K562 (cell line): ENCODE results near the gene AP3B1. TPM values are rescaled to one million over a fixed set of nuclear protein-coding genes. Genes with fewer than 3 reads are reported as not detected.

Experiments
- ATAC-seq: fragments of 200-7000 bp; cut with Tn5 transposase; 3 replicates; pipeline ENCODE4 v1.9.1; 2020; ENCODE audit warnings: moderate library complexity
- BruUV-seq: library from RNA; stranded (reverse); fragments of 400-500 nt; replicated peaks from 2 replicates; lab custom pipeline; 2021; lab: Mats Ljungman, UMichigan
- CTCF ChIA-PET: fragments of 300-600 bp; formaldehyde crosslinking; extraction: SDS; loops from one replicate; lab custom pipeline; 2021; ENCODE audit warnings: low intra/inter-chr PET ratio; lab: Yijun Ruan, JAX
- POLR2A ChIA-PET: fragments of 300-600, 350-650 bp; sonication (Branson Sonifier 250); formaldehyde crosslinking; extraction: SDS; loops from one replicate; lab custom pipeline; 2021; ENCODE audit warnings: antibody characterized with exemption, inconsistent platforms; lab: Yijun Ruan, JAX
- DNase-seq, 4 experiments: peaks; one replicate each; pipeline versions ENCODE4 v3.0.0 to v3.0.0-alpha.2; 2011 to 2018; ENCODE audit warnings: low spot score in 3 of 4, mixed read lengths in 3 of 4; ENCODE audit errors: extremely low read depth in 1 of 4
- FAIRE-seq: peaks from 2 replicates; lab custom pipeline; 2011; peaks lifted over from hg19 to GRCh38; lab: Jason Lieb, UNC
- H2AFZ ChIP-seq: 2 replicates; pipeline ENCODE4 v1.6.0; 2011; ENCODE audit warnings: low read depth, low read length, control low read depth, inconsistent platforms
- H3K27ac ChIP-seq: fragments of 200-600 bp; 3 replicates; pipeline ENCODE4 v1.8.0; 2011; ENCODE audit warnings: low read depth, mild to moderate bottlenecking, control low read depth, inconsistent platforms, low read length, moderate library complexity, mixed read lengths; ENCODE audit errors: extremely low read depth
- H3K27me3 ChIP-seq, 2 experiments: fragments of 300-600 bp in 1 of 2; 2 replicates in 1 of 2; 3 replicates in 1 of 2; pipeline versions ENCODE4 v1.6.0 to v1.8.0; 2011; ENCODE audit warnings: inconsistent platforms in 2 of 2, low read length in 2 of 2, mild to moderate bottlenecking in 1 of 2, mixed read lengths in 1 of 2, moderate library complexity in 1 of 2; ENCODE audit not compliant: control insufficient read depth in 2 of 2, insufficient read depth in 2 of 2
- H3K36me3 ChIP-seq: fragments of 300-600 bp; 3 replicates; pipeline ENCODE4 v1.8.0; 2011; ENCODE audit warnings: mild to moderate bottlenecking, low read length, inconsistent platforms; ENCODE audit not compliant: control insufficient read depth, insufficient read depth
- H3K4me1 ChIP-seq, 2 experiments: fragments of 200-600 bp in 1 of 2; replicated peaks in 1 of 2; 2 replicates in 1 of 2; 3 replicates in 1 of 2; pipeline versions ENCODE4 v1.5.1 to v1.8.0; 2011; ENCODE audit warnings: inconsistent platforms in 2 of 2, low read length in 2 of 2, mild to moderate bottlenecking in 1 of 2, mixed read lengths in 1 of 2, moderate library complexity in 1 of 2; ENCODE audit not compliant: control insufficient read depth in 2 of 2, insufficient read depth in 2 of 2
- H3K4me2 ChIP-seq: 2 replicates; pipeline ENCODE4 v1.6.1; 2011; ENCODE audit warnings: low read length, control low read depth, inconsistent platforms, mixed read lengths; ENCODE audit not compliant: insufficient read depth
- H3K4me3 ChIP-seq: fragments of 200-600 bp; sonication (generic), shearing (Covaris generic); 2 replicates; pipeline ENCODE4 v1.5.1; 2016; ENCODE audit warnings: control low read depth, inconsistent platforms
- H3K79me2 ChIP-seq: fragments of 200-600 bp; 3 replicates; pipeline ENCODE4 v1.8.0; 2011; ENCODE audit warnings: low read length, inconsistent platforms; ENCODE audit not compliant: control insufficient read depth, insufficient read depth
- H3K9ac ChIP-seq, 2 experiments: 2 replicates each; pipeline versions ENCODE4 v1.6.0 to v1.6.1; 2011; ENCODE audit warnings: low read depth in 2 of 2, low read length in 2 of 2, control low read depth in 1 of 2, inconsistent platforms in 1 of 2, mild to moderate bottlenecking in 1 of 2, mixed read lengths in 1 of 2; ENCODE audit not compliant: insufficient read depth in 1 of 2
- H3K9me1 ChIP-seq: one replicate; pipeline ENCODE4 v1.6.0; 2011; ENCODE audit warnings: inconsistent platforms, mild to moderate bottlenecking, low read length, moderate library complexity; ENCODE audit not compliant: control insufficient read depth, insufficient read depth
- H3K9me3 ChIP-seq: replicated peaks from 2 replicates; pipeline ENCODE4 v1.5.1; 2011; ENCODE audit warnings: low read depth, low read length, inconsistent platforms; ENCODE audit not compliant: control insufficient read depth, insufficient read depth
- H4K20me1 ChIP-seq: replicated peaks from 2 replicates; pipeline ENCODE4 v1.6.1; 2011; ENCODE audit warnings: low read length, inconsistent platforms, mixed read lengths; ENCODE audit not compliant: control insufficient read depth, insufficient read depth
- COPS2 ChIP-seq: fragments of 450-650 bp; conservative IDR thresholded peaks from 2 replicates; pipeline ENCODE4 v1.6.1; 2016; ENCODE audit warnings: mild to moderate bottlenecking, moderate library complexity
- CREM ChIP-seq: IDR thresholded peaks from 2 replicates; pipeline ENCODE4 v1.6.1; 2014; ENCODE audit warnings: antibody characterized with exemption, low read depth
- FOSL1 ChIP-seq: fragments of 200-800 bp; sonication (Bioruptor generic); conservative IDR thresholded peaks from 2 replicates; pipeline ENCODE4 v1.6.1; 2016; ENCODE audit warnings: missing genetic modification characterization, missing compliant biosample characterization
- GATAD2B ChIP-seq: fragments of 450-650 bp; IDR thresholded peaks from 2 replicates; pipeline ENCODE4 v1.6.1; 2017; ENCODE audit warnings: mild to moderate bottlenecking, borderline replicate concordance
- LEF1 ChIP-seq: fragments of 450-650 bp; IDR thresholded peaks from 2 replicates; pipeline ENCODE4 v1.6.1; 2016; ENCODE audit warnings: mild to moderate bottlenecking
- MECOM ChIP-seq: fragments of 250-450 bp; sonication (Bioruptor Pico); IDR thresholded peaks from 2 replicates; pipeline ENCODE4 v1.8.0; 2022; ENCODE audit warnings: inconsistent platforms
- NR2C2 ChIP-seq, 2 experiments: fragments of 200-800 bp in 1 of 2; sonication (Bioruptor generic) in 1 of 2; sonication (generic) in 1 of 2; formaldehyde crosslinking in 1 of 2; IDR thresholded peaks; 2 replicates each; pipeline versions ENCODE4 v1.6.1 to v1.8.0; 2016 to 2022; ENCODE audit warnings: mild to moderate bottlenecking in 1 of 2, missing compliant biosample characterization in 1 of 2, missing genetic modification characterization in 1 of 2, missing genetic modification reagents in 1 of 2
- POU5F1 ChIP-seq: fragments of 150-350 bp; IDR thresholded peaks from 2 replicates; pipeline ENCODE4 v1.6.1; 2014; ENCODE audit warnings: borderline replicate concordance, low read length, low read depth, mild to moderate bottlenecking; ENCODE audit not compliant: partially characterized antibody
- SIRT6 ChIP-seq: IDR thresholded peaks from one replicate; pipeline ENCODE4 v1.6.1; 2012; ENCODE audit warnings: low read depth, mild to moderate bottlenecking, control low read depth, inconsistent platforms, low read length, moderate library complexity
- SMC3 ChIP-seq: conservative IDR thresholded peaks from 2 replicates; pipeline ENCODE4 v1.6.1; 2011; ENCODE audit warnings: low read depth, low read length, improper control_type of control experiment; ENCODE audit not compliant: insufficient read depth
- TBP ChIP-seq: optimal IDR thresholded peaks from 2 replicates; pipeline ENCODE3; 2011; ENCODE audit warnings: low read depth, low read length, improper control_type of control experiment
- TRIM28 ChIP-seq: fragments of 450-650 bp; IDR thresholded peaks from 2 replicates; pipeline ENCODE4 v1.6.1; 2017
- U2AF2 ChIP-seq: fragments of 200-400 bp; formaldehyde crosslinking; optimal IDR thresholded peaks from 2 replicates; pipeline ENCODE3; 2017; ENCODE audit warnings: low read depth, mild to moderate bottlenecking, low read length
- ZNF507 ChIP-seq: conservative IDR thresholded peaks from 2 replicates; pipeline ENCODE4 v1.6.1; 2017; ENCODE audit warnings: missing genetic modification characterization, missing compliant biosample characterization
- ZNF592 ChIP-seq: fragments of 450-650 bp; IDR thresholded peaks from 2 replicates; pipeline ENCODE4 v1.6.1; 2017; ENCODE audit warnings: antibody characterized with exemption, mild to moderate bottlenecking
- ZNF655 ChIP-seq: fragments of 250-450 bp; sonication (Bioruptor Pico); IDR thresholded peaks from 2 replicates; pipeline ENCODE4 v1.5.0; 2021
- WGBS: fragments of 100-300 bp; shearing (Covaris generic); methylation state at CpG from one replicate; pipeline ENCODE4 v1.1.6; 2016; ENCODE audit warnings: low coverage, mixed read lengths; ENCODE audit not compliant: insufficient coverage; ENCODE audit errors: missing lambda C conversion rate; 5-methylcytosine and 5-hydroxymethylcytosine counted together
- in situ Hi-C: fragments of 300-500 bp; cut with MboI; formaldehyde crosslinking; loops from 4 replicates; pipeline ENCODE4 v1.15.0; 2018; ENCODE audit warnings: inconsistent platforms, mixed read lengths
- intact Hi-C: fragments of 100-400 bp; cut with micrococcal nuclease; formaldehyde crosslinking; loops from 2 replicates; pipeline ENCODE4 v1.14.2; 2022
- polyA plus RNA-seq, 8 experiments: library from polyadenylated mRNA; depleted of rRNA in 4 of 8; stranded (reverse) in 5 of 8; unstranded in 3 of 8; fragments of >200 nt; fragmentation: Nextera tagmentation in 2 of 8; fragmentation: Illumina TruSeq in 1 of 8; extraction: Ambion mirVana in 2 of 8; extraction: Trizol in 1 of 8; gene quantifications; 2 replicates each; pipeline versions ENCODE4 v1.2.1 to v1.2.3, GENCODE V29; 2011 to 2014; ENCODE audit warnings: inconsistent platforms in 1 of 8, missing spikeins in 1 of 8
- total RNA-seq, 7 experiments: library from RNA; depleted of rRNA in 6 of 7; stranded (reverse); fragments of >200 nt in 6 of 7; fragmentation: Illumina TruSeq in 2 of 7; extraction: Trizol in 2 of 7; gene quantifications; 2 replicates each; pipeline versions ENCODE4 v1.2.1 to v1.2.3, GENCODE V29; 2011 to 2021; ENCODE audit warnings: low replicate concordance in 1 of 7

AP3B1 gene
- total and polyA plus RNA-seq, 9 of the 15 experiments (the other 6 are each of a cell fraction or from before 2014, with no cell fraction given), result 21.1 to 61.8 (median 42.2) TPM

- Histone ChIP-seq H3K4me1 (no peaks in the 10 kb centered on the region), H3K27me3 (no peaks in the 10 kb centered on the region), H2AFZ (no peak overlapping the region), H3K9ac (no peak overlapping the region), H3K79me2 (no peaks in the 10 kb centered on the region), H3K4me3 (no peak overlapping the region), H3K4me2 (no peak overlapping the region), H3K27ac (no peak overlapping the region), H4K20me1 (no peaks in the 10 kb centered on the region), H3K9me1 (no peaks in the 10 kb centered on the region), H3K9me3 (no peaks in the 10 kb centered on the region), H3K36me3 (peaks cover 7% of the 10 kb centered on the region; the same call in 1 of the 3 replicates)
- ATAC-seq (no peak), FAIRE-seq (no peak), DNase-seq (no peak)
- WGBS, result 71% methylated on average over 1 of the region's 1 CpG
- POLR2A ChIA-PET, result no interaction called here
- BruUV-seq, result no TSS peak
- in situ Hi-C loops, result no loop called here
- CTCF ChIA-PET, result no interaction called here
- intact Hi-C loops, result no loop called here
- TF ChIP-seq GATAD2B (no peak), LEF1 (no peak), ZNF507 (tag) (no peak), SMC3 (no peak), COPS2 (no peak), SIRT6 (no peak), CREM (no peak), ZNF655 (CRISPR knock-in tag) (no peak), TBP (no peak), U2AF2 (no peak), MECOM (no peak), NR2C2 (CRISPR knock-in tag; IDR thresholded peaks at IDR 0.05) (no peak), NR2C2 (tag; IDR thresholded peaks at IDR 0.05) (no peak), FOSL1 (tag) (no peak), ZNF592 (no peak), TRIM28 (no peak), POU5F1 (no peak)
These were observed 168.0 kb downstream of the AP3B1 start for GRCh38 chr5:78126536-78126935.
